HG02623 (cell line): Measurements from ENCODE around the gene CCDC57.
"Not testable (repeated sequence)": the region's sequence is repeated elsewhere in the genome, so short reads cannot be mapped to it uniquely, and the experiment has no call there.

Experiments
- ATAC-seq: cut with Tn5 transposase; IDR thresholded peaks from one replicate; pipeline ENCODE4 v1.9.1; 2021; ENCODE audit warnings: moderate library complexity; ENCODE audit not compliant: unreplicated experiment

The CCDC57 gene, protein sequence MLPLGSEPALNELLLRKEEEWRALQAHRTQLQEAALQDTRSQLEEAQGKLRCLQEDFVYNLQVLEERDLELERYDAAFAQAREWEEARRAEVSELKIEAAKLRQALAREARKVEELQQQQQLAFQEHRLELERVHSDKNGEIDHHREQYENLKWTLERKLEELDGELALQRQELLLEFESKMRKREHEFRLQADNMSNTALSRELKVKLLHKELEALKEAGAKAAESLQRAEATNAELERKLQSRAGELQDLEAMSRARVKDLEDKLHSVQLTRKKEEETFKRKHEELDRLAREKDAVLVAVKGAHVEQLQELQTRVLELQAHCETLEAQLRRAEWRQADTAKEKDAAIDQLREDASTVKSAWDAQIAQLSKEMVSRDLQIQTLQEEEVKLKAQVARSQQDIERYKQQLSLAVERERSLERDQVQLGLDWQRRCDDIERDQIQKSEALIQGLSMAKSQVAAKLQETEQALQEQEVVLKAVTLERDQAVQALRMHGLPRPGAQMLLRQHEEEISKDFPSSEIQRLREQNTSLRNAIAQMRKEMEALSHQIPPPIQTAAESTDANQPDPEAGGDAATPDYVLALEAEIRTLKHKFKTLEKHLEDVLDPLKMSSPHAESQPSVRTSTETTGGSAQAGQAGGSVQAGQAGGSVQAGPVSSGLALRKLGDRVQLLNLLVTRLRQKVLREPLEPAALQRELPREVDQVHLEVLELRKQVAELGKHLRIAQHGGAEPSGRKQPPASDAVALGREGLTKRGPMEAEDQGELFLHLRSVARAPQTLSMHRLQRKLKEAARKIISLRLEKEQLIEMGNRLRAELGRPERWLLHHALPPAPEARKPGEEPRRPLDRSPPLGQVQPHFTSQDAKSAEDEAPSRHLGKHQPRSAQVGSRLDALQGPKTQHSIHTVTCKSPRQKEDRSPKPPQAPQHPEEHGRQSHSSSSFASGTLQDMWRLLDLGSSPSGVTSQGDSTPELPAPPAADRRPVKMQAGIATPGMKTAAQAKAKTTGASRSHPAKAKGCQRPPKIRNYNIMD

GRCh38 chr17:82212331-82213250 lies at the start of gene CCDC57:
TSS of gene CCDC57 (minus strand) at chr17:82212842. CDS start at chr17:82201944, 10,898 bp downstream.
- peak; percentile 49 for ATAC-seq

DNA sequence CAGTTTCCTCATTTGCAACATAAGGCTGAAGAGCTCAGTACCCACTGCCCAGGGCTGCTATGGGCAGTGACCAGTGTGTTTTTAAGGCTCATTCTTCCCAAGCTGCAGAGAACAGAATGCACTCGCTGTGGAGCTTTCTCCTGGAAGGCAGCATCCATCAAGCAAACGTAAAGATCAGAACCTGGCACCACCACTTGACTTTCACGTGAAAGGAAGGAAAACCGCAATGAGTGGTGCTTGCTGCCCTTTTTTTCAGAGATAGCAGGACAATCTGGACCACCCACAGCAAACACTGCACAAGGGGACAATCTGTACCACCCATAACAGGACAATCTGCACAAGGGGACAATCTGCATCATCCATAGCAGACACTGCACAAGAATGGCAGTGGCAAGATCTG lies 49.7 kb upstream of the CCDC57 start:
- ATAC-seq, result no peak

DNA sequence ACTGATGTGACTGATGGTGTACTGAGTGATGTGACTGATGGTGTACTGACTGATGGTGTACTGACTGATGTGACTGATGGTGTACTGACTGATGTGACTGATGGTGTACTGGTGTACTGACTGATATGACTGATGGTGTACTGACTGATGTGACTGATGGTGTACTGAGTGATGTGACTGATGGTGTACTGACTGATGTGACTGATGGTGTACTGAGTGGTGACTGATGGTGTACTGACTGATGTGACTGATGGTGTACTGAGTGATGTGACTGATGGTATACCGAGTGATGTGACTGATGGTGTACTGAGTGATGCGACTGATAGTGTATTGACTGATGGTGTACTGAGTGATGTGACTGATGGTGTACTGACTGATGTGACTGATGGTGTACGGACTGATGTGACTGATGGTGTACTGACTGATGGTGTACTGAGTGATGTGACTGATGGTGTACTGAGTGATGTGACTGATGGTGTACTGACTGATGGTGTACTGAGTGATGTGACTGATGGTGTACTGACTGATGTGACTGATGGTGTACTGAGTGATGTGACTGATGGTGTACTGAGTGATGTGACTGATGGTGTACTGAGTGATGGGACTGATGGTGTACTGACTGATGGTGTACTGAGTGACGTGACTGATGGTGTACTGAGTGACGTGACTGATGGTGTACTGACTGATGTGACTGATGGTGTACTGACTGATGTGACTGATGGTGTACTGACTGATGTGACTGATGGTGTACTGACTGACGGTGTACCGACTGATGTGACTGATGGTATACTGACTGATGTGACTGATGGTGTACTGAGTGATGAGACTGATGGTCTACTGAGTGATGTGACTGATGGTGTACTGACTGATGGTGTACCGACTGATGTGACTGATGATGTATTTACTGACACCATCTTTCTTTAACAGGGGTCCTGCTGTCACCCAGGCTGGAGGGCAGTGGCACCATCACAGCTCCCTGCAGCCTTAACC lies 47.6 kb upstream of the CCDC57 start:
- not testable (repeated sequence) for ATAC-seq

DNA sequence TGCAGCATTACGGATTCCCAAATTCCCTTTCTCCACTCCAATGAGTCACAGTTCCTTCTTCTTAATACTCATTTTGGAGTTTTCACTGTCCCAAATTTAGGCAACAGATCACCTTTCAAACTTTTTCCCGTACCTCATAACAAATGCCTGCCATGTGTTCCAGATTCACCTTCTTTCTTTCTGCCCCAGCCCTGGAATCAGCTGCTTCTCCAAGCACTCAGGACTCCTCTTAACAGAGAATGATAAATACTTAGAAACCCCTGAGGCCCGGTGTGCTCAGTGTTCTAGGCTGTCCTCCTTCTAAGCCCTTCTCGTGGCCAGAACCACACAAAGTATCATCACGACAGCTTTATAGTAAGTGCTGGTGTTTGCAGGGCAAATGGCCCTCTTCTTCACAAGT lies 45.9 kb upstream of the CCDC57 start:
- ATAC-seq, result no peak

- no peak for ATAC-seq
These were observed 44.8 kb upstream of the CCDC57 start for GRCh38 chr17:82257473-82257872.

DNA sequence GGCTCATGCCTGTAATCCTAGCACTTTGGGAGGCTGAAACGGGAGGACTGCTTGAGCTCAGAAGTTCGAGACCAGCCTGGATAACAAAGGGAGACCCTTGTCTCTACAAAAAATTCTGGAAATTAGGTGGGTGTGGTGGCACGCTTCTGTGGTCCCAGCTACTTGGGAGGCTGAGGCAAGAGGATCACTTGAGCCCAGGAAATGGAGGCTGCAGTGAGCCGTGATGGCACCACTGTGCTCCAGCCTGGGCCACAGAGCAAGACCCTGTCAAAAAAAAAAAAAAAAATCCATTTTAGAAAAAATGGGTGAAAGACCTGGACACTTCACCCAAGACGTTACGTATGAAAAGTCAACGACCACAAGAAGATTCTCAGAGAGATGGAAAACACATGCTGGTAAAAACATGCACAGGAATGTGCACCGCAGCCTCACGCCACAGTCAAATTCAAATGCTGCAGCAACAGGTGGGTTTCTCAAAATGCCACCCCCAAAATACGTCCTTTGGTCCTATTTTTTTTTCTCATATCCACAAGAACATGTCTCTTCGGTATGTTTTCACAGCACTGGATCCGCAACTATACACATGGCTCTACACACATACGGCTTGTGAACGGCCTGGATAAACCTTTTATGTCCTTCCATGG lies 43.7 kb upstream of the CCDC57 start:
- no peak for ATAC-seq

DNA sequence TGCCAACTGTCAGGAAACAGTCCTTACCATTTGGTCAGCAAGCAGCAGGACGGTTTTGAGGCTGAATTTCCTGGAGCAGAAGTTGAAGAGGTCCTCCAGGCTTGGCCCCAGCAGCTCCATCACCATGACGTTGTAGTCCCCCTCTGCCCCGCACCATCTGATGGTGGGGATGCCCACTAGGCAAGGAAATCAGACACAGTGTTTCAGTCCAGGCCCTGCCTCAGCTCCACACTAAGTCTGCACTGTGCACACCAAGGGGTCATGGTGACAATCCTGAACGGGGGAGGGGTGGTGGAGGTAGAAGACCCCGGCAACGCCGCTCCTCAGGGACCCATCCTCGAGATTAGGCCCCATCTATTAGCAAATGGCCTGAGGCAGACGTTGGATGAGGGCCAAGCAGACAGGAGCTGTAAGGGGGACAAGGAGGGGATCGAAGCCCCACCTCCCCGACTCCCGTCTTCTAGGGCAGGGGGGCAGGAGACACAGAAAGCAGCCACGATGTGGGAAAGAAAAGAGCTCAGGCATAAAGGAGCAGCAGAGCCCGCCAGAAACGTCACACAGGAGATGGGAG lies 42.8 kb upstream of the CCDC57 start:
- ATAC-seq, result no peak

GRCh38 chr17:82254746-82255145 lies 42.1 kb upstream of the CCDC57 start:
- ATAC-seq, result not testable (repeated sequence)

DNA sequence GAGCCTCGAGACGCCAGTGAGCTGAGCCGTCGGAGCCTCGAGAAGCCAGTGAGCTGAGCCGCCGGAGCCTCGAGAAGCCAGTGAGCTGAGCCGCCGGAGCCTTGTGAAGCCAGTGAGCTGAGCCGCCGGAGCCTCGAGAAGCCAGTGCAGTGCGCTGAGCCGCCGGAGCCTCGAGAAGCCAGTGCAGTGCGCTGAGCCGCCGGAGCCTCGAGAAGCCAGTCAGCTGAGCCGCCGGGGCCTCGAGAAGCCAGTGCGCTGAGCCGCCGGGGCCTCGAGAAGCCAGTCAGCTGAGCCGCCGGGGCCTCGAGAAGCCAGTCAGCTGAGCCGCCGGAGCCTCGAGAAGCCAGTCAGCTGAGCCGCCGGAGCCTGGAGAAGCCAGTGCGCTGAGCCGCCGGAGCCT lies 41.5 kb upstream of the CCDC57 start:
- ATAC-seq, result not testable (repeated sequence)

DNA sequence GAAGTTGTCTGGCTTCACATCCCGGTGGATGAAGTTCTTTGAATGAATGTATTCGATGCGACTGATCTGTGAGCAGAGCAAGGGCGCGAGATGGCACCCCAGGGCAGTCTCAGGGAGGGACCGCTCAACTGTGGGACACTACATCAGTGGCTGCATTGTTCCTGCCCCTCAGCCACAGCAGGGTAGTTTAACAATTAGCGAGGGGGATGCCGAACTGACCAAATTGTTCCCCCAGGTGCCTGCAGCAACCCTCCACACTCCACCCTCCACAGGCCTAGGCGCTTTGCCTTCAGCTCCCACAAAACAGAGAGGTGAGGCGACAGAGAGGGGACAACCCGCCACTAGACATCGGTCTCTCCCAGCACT lies 40.5 kb upstream of the CCDC57 start:
- no peak for ATAC-seq

GRCh38 chr17:82252511-82253178 lies 40.0 kb upstream of the CCDC57 start:
- ATAC-seq, result no peak

GRCh38 chr17:82250868-82251500 lies 38.3 kb upstream of the CCDC57 start:
- ATAC-seq, result no peak

DNA sequence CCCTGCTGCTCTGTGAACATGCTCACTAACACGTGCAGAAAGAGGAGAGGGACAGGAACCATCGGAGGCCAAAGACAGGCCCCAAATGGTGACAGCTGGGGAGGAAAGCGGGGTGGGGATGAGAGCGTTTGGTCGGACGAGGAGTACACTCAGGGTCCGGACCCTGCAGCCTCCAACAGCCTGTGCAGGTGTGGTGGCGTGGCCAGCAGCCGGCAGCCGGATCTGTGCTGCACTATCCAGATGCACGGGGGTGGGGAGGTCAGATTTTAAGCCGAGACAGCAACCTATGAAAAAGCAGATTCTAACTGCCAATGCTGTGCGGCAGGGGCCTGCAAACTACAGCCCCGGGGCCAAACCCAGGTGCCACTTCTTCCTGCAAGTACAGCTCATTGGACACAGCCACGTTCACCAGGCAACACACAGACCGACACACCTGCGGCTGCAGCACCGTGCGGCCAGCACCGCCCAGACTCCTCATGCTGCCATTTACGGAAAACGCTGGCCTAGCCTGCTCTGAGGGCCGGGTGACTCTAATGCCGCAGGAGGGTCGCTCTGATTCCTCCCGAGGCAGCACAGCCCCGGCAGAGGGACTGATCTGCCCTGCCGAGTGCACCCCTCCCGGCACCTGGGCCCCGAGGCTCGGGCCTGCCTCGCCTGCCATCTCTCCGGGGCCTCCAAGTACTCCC lies 37.4 kb upstream of the CCDC57 start:
- no peak for ATAC-seq

DNA sequence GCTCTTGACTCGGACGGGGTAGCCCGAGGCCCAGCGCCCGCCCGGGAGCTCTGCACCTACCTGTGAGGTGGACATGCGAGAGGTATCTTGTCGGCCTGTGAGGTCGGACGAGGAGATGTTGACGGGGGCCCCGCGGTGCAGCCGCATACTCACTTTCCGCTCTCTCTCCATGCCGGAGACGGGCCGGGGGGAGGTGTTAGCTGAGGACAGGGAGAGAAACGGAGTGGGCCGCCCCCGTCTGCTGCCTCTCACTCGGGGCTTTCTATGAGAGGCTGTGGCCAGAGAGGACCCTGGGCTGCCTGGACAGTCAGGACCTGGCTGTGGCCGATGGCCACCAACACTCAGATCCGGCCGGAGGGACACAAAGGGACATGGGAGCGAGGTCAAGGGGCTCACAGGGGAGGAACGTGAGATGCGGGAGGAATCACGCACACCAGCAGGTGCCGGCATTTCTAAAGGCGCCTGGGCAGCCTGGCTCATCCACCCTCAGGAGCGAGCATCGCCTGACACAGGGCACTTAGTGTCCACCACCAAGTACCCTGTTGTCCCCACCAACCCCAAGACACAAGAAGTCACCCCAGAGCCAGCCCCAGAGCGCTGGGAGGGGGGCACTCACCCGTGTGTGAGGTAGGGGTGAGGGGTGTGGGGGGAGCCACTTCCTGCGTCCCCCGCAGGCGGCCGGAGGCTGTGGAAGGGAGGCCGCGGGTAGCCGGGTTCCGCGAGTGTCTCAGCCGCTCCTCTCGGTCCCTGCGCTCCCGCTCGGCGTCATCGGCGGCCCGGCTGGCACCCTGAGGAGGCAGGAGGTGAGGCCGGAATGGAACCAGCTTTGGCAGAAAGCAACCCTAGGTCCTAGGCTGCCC lies 36.4 kb upstream of the CCDC57 start:
- ATAC-seq, result no peak

GRCh38 chr17:82247856-82248671 lies 35.4 kb upstream of the CCDC57 start:
- no peak for ATAC-seq
